Endothelial cell of umbilical vein (primary cell): ENCODE data around the gene PANK2. TPM values are rescaled to one million over a fixed set of nuclear protein-coding genes. Genes with fewer than 3 reads are reported as not detected.

Experiments
- BruUV-seq: library from RNA; stranded (reverse); fragments of 400-500 nt; replicated peaks from 2 replicates; lab custom pipeline; 2021; lab: Mats Ljungman, UMichigan
- CTCF ChIA-PET: fragments of 300-600, 350-600 bp; sonication (Branson Sonifier 250); formaldehyde crosslinking; loops from one replicate; lab custom pipeline; 2021; ENCODE audit warnings: antibody characterized with exemption, inconsistent platforms; lab: Charles Lee
- POLR2A ChIA-PET: fragments of 300-600, 350-600 bp; sonication (Branson Sonifier 250); formaldehyde crosslinking; loops from one replicate; lab custom pipeline; 2021; ENCODE audit warnings: antibody characterized with exemption, inconsistent platforms; lab: Charles Lee
- DNase-seq: peaks from one replicate; pipeline ENCODE4 v3.0.0-alpha.2; 2011; ENCODE audit warnings: low read depth, low spot score
- FAIRE-seq: peaks from 2 replicates; lab custom pipeline; 2011; peaks lifted over from hg19 to GRCh38; lab: Jason Lieb, UNC
- H2AFZ ChIP-seq: 2 replicates; pipeline ENCODE4 v1.6.0; 2012; ENCODE audit warnings: low read depth, low read length, control low read depth, inconsistent platforms
- H3K27ac ChIP-seq: 2 replicates; pipeline ENCODE4 v1.5.1; 2011; ENCODE audit warnings: low read depth, mild to moderate bottlenecking, control low read depth, low read length, moderate library complexity; ENCODE audit not compliant: insufficient read depth
- H3K27me3 ChIP-seq, 2 experiments: 2 replicates each; pipeline versions ENCODE4 v1.6.0 to v1.6.1; 2011; ENCODE audit warnings: low read length in 2 of 2, mixed read lengths in 1 of 2; ENCODE audit not compliant: control insufficient read depth in 2 of 2, insufficient read depth in 2 of 2
- H3K36me3 ChIP-seq, 2 experiments: 2 replicates in 1 of 2; 3 replicates in 1 of 2; pipeline ENCODE4 v1.5.1; 2011; ENCODE audit warnings: low read length in 2 of 2, mild to moderate bottlenecking in 1 of 2, moderate library complexity in 1 of 2; ENCODE audit not compliant: control insufficient read depth in 2 of 2, insufficient read depth in 2 of 2; ENCODE audit errors: extremely low read depth in 1 of 2
- H3K4me1 ChIP-seq: 3 replicates; pipeline ENCODE4 v1.5.1; 2011; ENCODE audit warnings: mild to moderate bottlenecking, low read length; ENCODE audit not compliant: control insufficient read depth, insufficient read depth; ENCODE audit errors: extremely low read depth
- H3K4me2 ChIP-seq: 2 replicates; pipeline ENCODE4 v1.6.1; 2011; ENCODE audit warnings: low read length, control low read depth, mixed read lengths; ENCODE audit not compliant: insufficient read depth
- H3K4me3 ChIP-seq, 3 experiments: fragments of 200-600 bp in 1 of 3; sonication (generic), shearing (Covaris generic) in 1 of 3; replicated peaks in 1 of 3; 2 replicates each; pipeline ENCODE4 v1.5.1; 2011 to 2016; ENCODE audit warnings: control low read depth in 3 of 3, low read length in 3 of 3, mild to moderate bottlenecking in 2 of 3, inconsistent platforms in 1 of 3, low read depth in 1 of 3, moderate library complexity in 1 of 3; ENCODE audit not compliant: insufficient read depth in 1 of 3
- H3K79me2 ChIP-seq: 2 replicates; pipeline ENCODE4 v1.6.0; 2012; ENCODE audit warnings: low read length, inconsistent platforms; ENCODE audit not compliant: control insufficient read depth, insufficient read depth
- H3K9ac ChIP-seq: replicated peaks from 2 replicates; pipeline ENCODE3; 2011; ENCODE audit warnings: low read length, control low read depth; ENCODE audit not compliant: insufficient read depth; ENCODE audit errors: extremely low read depth
- H3K9me1 ChIP-seq: replicated peaks from 3 replicates; pipeline ENCODE4 v1.6.0; 2011; ENCODE audit warnings: mild to moderate bottlenecking, low read length; ENCODE audit not compliant: control insufficient read depth, insufficient read depth; ENCODE audit errors: extremely low read depth
- H3K9me3 ChIP-seq: replicated peaks from 2 replicates; pipeline ENCODE4 v1.5.1; 2012; ENCODE audit warnings: low read length, inconsistent platforms; ENCODE audit not compliant: control insufficient read depth, insufficient read depth
- H4K20me1 ChIP-seq: replicated peaks from 2 replicates; pipeline ENCODE3; 2011; ENCODE audit warnings: mild to moderate bottlenecking, low read length; ENCODE audit not compliant: control insufficient read depth, insufficient read depth; ENCODE audit errors: extremely low read depth
- CTCF ChIP-seq, 2 donors: IDR thresholded peaks; 1 replicate in 1 of 2; 2 replicates in 1 of 2; pipeline ENCODE4 v1.5.1; 2011; ENCODE audit warnings: low read length in 2 of 2, mild to moderate bottlenecking in 2 of 2, moderate library complexity in 2 of 2, control low read depth in 1 of 2, inconsistent platforms in 1 of 2, low read depth in 1 of 2; ENCODE audit not compliant: insufficient read depth in 1 of 2; ENCODE audit errors: extremely low read depth in 1 of 2
- EZH2 ChIP-seq: IDR thresholded peaks from 2 replicates; pipeline ENCODE4 v1.6.1; 2012; ENCODE audit warnings: borderline replicate concordance, low read depth, mild to moderate bottlenecking, moderate library complexity, low read length, inconsistent platforms; ENCODE audit not compliant: severe bottlenecking
- FOS ChIP-seq: IDR thresholded peaks from 2 replicates; pipeline ENCODE4 v1.6.1; 2011; ENCODE audit warnings: mild to moderate bottlenecking, low read length, moderate library complexity, borderline replicate concordance; ENCODE audit not compliant: insufficient read depth
- GATA2 ChIP-seq: IDR thresholded peaks from 2 replicates; pipeline ENCODE4 v1.7.0; 2011; ENCODE audit warnings: low read depth, mild to moderate bottlenecking, moderate library complexity, mixed read lengths, low read length; ENCODE audit not compliant: insufficient read length, insufficient read depth
- JUN ChIP-seq: IDR thresholded peaks from 2 replicates; pipeline ENCODE4 v1.6.1; 2011; ENCODE audit warnings: borderline replicate concordance, low read depth; ENCODE audit not compliant: insufficient read length, insufficient read depth
- MAX ChIP-seq: IDR thresholded peaks from 2 replicates; pipeline ENCODE4 v1.6.1; 2011; ENCODE audit not compliant: insufficient read depth, insufficient read length
- MYC ChIP-seq: IDR thresholded peaks from one replicate; pipeline ENCODE4 v1.6.1; 2011; ENCODE audit warnings: mild to moderate bottlenecking, low read depth, low read length
- POLR2A ChIP-seq: IDR thresholded peaks from 2 replicates; pipeline ENCODE4 v1.6.1; 2012; ENCODE audit warnings: low read depth, mild to moderate bottlenecking, control low read depth, low read length
- POLR2AphosphoS5 ChIP-seq: IDR thresholded peaks from 2 replicates; pipeline ENCODE4 v1.6.1; 2012; ENCODE audit warnings: low read depth, mild to moderate bottlenecking, control low read depth, low read length, moderate library complexity; ENCODE audit not compliant: insufficient read depth
- dilution Hi-C: fragments of 300-500 bp; cut with MboI; formaldehyde crosslinking; loops from one replicate; pipeline ENCODE4 v1.15.0; 2019; ENCODE audit warnings: low sequenced_read_pairs; ENCODE audit not compliant: extremely low pct_ligation_motif_present
- intact Hi-C: fragments of 100-400 bp; cut with micrococcal nuclease; formaldehyde crosslinking; loops from one replicate; pipeline ENCODE4 v1.10.0; 2022
- polyA plus RNA-seq, 4 experiments: library from polyadenylated mRNA; depleted of rRNA in 3 of 4; stranded (reverse) in 3 of 4; unstranded in 1 of 4; fragments of >200 nt; gene quantifications; 2 replicates each; pipeline versions ENCODE4 v1.2.1 to v1.2.3, GENCODE V29; 2011 to 2012; ENCODE audit warnings: missing spikeins in 1 of 4
- total RNA-seq: library from RNA; stranded (reverse); gene quantifications from 2 replicates; pipeline ENCODE4 v1.2.3, GENCODE V29; 2021

The PANK2 gene
- total and polyA plus RNA-seq, 2 donors (not counting 3 experiments of a cell fraction or from before 2014, with no cell fraction given), result 18.9 to 54.3 TPM

- FAIRE-seq (no peak), DNase-seq (no peak)
- Histone ChIP-seq H3K4me3 (no peak overlapping the region), H3K9ac (no peak overlapping the region), H3K27me3 (no peaks in the 10 kb centered on the region), H3K4me1 (no peaks in the 10 kb centered on the region), H3K27ac (no peak overlapping the region), H3K4me2 (no peak overlapping the region), H3K36me3 (peaks cover 23 to 71% of the 10 kb centered on the region in 2 experiments), H2AFZ (no peak overlapping the region), H4K20me1 (no peaks in the 10 kb centered on the region), H3K79me2 (no peaks in the 10 kb centered on the region), H3K9me3 (no peaks in the 10 kb centered on the region), H3K9me1 (no peaks in the 10 kb centered on the region)
- BruUV-seq, result no TSS peak
- TF ChIP-seq FOS, result no peak
- no peak for TF ChIP-seq POLR2AphosphoS5
- no peak for TF ChIP-seq EZH2
- TF ChIP-seq MYC, result no peak
- no peak for TF ChIP-seq GATA2
- intact Hi-C loops (no loop called here), dilution Hi-C loops (no loop called here)
- ChIA-PET POLR2A (no interaction called here), CTCF (interaction anchor here (1.5 kb wide), 1 partner anchor 8 kb away, joined by 4 read pairs; no protein-coding TSS in a partner anchor)
Measured at GRCh38 chr20:3863317-3863716, 25.9 kb upstream of the PANK2 start.

- Histone ChIP-seq H3K4me2 (no peak overlapping the region), H3K27ac (no peak overlapping the region), H3K36me3 (peaks cover 23 to 66% of the 10 kb centered on the region in 2 experiments), H3K27me3 (no peaks in the 10 kb centered on the region), H3K9ac (no peak overlapping the region), H3K9me3 (no peaks in the 10 kb centered on the region), H3K79me2 (no peaks in the 10 kb centered on the region), H4K20me1 (no peaks in the 10 kb centered on the region), H3K4me3 (no peak overlapping the region), H3K4me1 (no peaks in the 10 kb centered on the region), H2AFZ (no peak overlapping the region), H3K9me1 (no peaks in the 10 kb centered on the region)
- no peak for TF ChIP-seq CTCF (IDR thresholded peaks at IDR 0.05; ENCODE audit: extremely low read depth in 1 of 2, insufficient read depth in 1 of 2, low read depth in 1 of 2, low read length in 2 of 2)
- no peak for TF ChIP-seq POLR2AphosphoS5
- TF ChIP-seq MYC, result no peak
- no peak for TF ChIP-seq FOS
- no peak for TF ChIP-seq EZH2
- no peak for TF ChIP-seq POLR2A
- TF ChIP-seq MAX, result no peak
- no peak for TF ChIP-seq JUN
- TF ChIP-seq GATA2, result no peak
- no TSS peak for BruUV-seq
- POLR2A ChIA-PET, result no interaction called here
- no peak for DNase-seq
- dilution Hi-C loops (no loop called here), intact Hi-C loops (no loop called here)
- CTCF ChIA-PET, result interaction anchor here (1.5 kb wide), 1 partner anchor 9 kb away, joined by 4 read pairs; no protein-coding TSS in a partner anchor
- FAIRE-seq, result no peak
Measured at GRCh38 chr20:3864518-3864917, 24.7 kb upstream of the PANK2 start.
